B cell (primary cell): Measurements from ENCODE around the gene SPHK1. TPM values are rescaled to one million over a fixed set of nuclear protein-coding genes. Genes with fewer than 3 reads are reported as not detected.

Experiments
- ATAC-seq: fragments of 200-7000 bp; cut with Tn5 transposase; one replicate; pipeline ENCODE4 v1.10.0; 2021; ENCODE audit warnings: low read depth, mild to moderate bottlenecking, moderate number of reproducible peaks, moderate library complexity
- CTCF ChIA-PET: fragments of 350-600 bp; sonication (Branson Sonifier 250); formaldehyde crosslinking; loops from one replicate; lab custom pipeline; 2021; ENCODE audit warnings: antibody characterized with exemption, inconsistent platforms; lab: Charles Lee
- POLR2A ChIA-PET: fragments of 350-600 bp; sonication (Branson Sonifier 250); formaldehyde crosslinking; loops from one replicate; lab custom pipeline; 2021; ENCODE audit warnings: antibody characterized with exemption; lab: Charles Lee
- DNase-seq: peaks from one replicate; pipeline ENCODE4 v3.0.0; 2013
- H2AFZ ChIP-seq: 2 replicates; pipeline ENCODE4 v1.6.1; 2012; ENCODE audit warnings: mild to moderate bottlenecking, low read depth, low read length; ENCODE audit not compliant: insufficient read depth, poor library complexity, severe bottlenecking
- H3K27ac ChIP-seq, 2 donors: 1 replicate in 1 of 2; 2 replicates in 1 of 2; pipeline ENCODE4 v1.5.1; 2012 to 2013; ENCODE audit warnings: low read length in 2 of 2, mild to moderate bottlenecking in 2 of 2, moderate library complexity in 1 of 2
- H3K27me3 ChIP-seq, 4 experiments: fragments of 200-600 bp in 1 of 4; sonication (generic) in 1 of 4; replicated peaks in 1 of 4; 1 replicate in 2 of 4; 2 replicates in 2 of 4; pipeline versions ENCODE4 v1.6.1 to v1.7.0; 2013 to 2016; ENCODE audit warnings: low read length in 3 of 4, mild to moderate bottlenecking in 2 of 4, mixed read lengths in 1 of 4, moderate library complexity in 1 of 4; ENCODE audit not compliant: insufficient read depth in 4 of 4, control insufficient read depth in 3 of 4; ENCODE audit errors: control extremely low read depth in 1 of 4
- H3K36me3 ChIP-seq, 2 experiments: replicated peaks in 1 of 2; 1 replicate in 1 of 2; 2 replicates in 1 of 2; pipeline versions ENCODE4 v1.6.1 to v1.7.1; 2013; ENCODE audit warnings: low read length in 1 of 2; ENCODE audit not compliant: insufficient read depth in 2 of 2, control insufficient read depth in 1 of 2; ENCODE audit errors: control extremely low read depth in 1 of 2, extremely low read depth in 1 of 2
- H3K4me1 ChIP-seq, 2 donors: fragments of 200-600 bp in 1 of 2; sonication (generic) in 1 of 2; 1 replicate in 1 of 2; 2 replicates in 1 of 2; pipeline versions ENCODE4 v1.5.1 to v1.6.1; 2013 to 2017; ENCODE audit warnings: low read length in 2 of 2; ENCODE audit not compliant: control insufficient read depth in 2 of 2, insufficient read depth in 2 of 2
- H3K4me2 ChIP-seq: replicated peaks from 2 replicates; pipeline ENCODE3; 2012; ENCODE audit warnings: mild to moderate bottlenecking, low read depth, low read length; ENCODE audit not compliant: poor library complexity, severe bottlenecking
- H3K4me3 ChIP-seq, 5 experiments: fragments of 200-600 bp in 1 of 5; sonication (generic) in 1 of 5; 1 replicate in 3 of 5; 2 replicates in 2 of 5; pipeline versions ENCODE4 v1.5.1 to v1.7.0; 2011 to 2016; ENCODE audit warnings: low read length in 4 of 5, mild to moderate bottlenecking in 4 of 5, low read depth in 2 of 5, control low read depth in 1 of 5, moderate library complexity in 1 of 5; ENCODE audit not compliant: insufficient read depth in 1 of 5; ENCODE audit errors: control extremely low read depth in 1 of 5, extremely low read depth in 1 of 5
- H3K79me2 ChIP-seq: fragments of 200-600 bp; sonication (generic); one replicate; pipeline ENCODE4 v1.6.0; 2016; ENCODE audit warnings: low read length; ENCODE audit not compliant: control insufficient read depth, insufficient read depth
- H3K9ac ChIP-seq: fragments of 200-600 bp; sonication (generic); 2 replicates; pipeline ENCODE4 v1.6.1; 2017; ENCODE audit warnings: mild to moderate bottlenecking, low read length, moderate library complexity
- H3K9me3 ChIP-seq, 3 donors: one replicate each; pipeline versions ENCODE4 v1.6.1 to v1.7.1; 2013; ENCODE audit warnings: low read length in 2 of 3; ENCODE audit not compliant: control insufficient read depth in 2 of 3, insufficient read depth in 1 of 3; ENCODE audit errors: control extremely low read depth in 1 of 3
- H4K20me1 ChIP-seq: 2 replicates; pipeline ENCODE4 v1.6.0; 2012; ENCODE audit warnings: mild to moderate bottlenecking, low read length; ENCODE audit not compliant: insufficient read depth, control insufficient read depth, poor library complexity, severe bottlenecking
- H3K27ac Mint-ChIP-seq: one replicate; pipeline ENCODE4 v1.8.0; 2021; ENCODE audit warnings: mixed read lengths
- H3K27me3 Mint-ChIP-seq: one replicate; pipeline ENCODE4 v1.8.0; 2021; ENCODE audit warnings: mixed read lengths
- H3K4me1 Mint-ChIP-seq: one replicate; pipeline ENCODE4 v1.8.0; 2021; ENCODE audit warnings: mixed read lengths
- H3K4me3 Mint-ChIP-seq: one replicate; pipeline ENCODE4 v1.8.0; 2021; ENCODE audit warnings: mixed read lengths
- H3K9me3 Mint-ChIP-seq: one replicate; pipeline ENCODE4 v1.8.0; 2022; ENCODE audit warnings: mixed read lengths; ENCODE audit not compliant: insufficient read depth
- CTCF ChIP-seq: fragments of 200-600 bp; IDR thresholded peaks from one replicate; pipeline ENCODE4 v1.8.0; 2022; ENCODE audit warnings: antibody characterized with exemption, mild to moderate bottlenecking
- EZH2 ChIP-seq: IDR thresholded peaks from 2 replicates; pipeline ENCODE4 v1.6.1; 2012; ENCODE audit warnings: borderline replicate concordance, low read depth, mild to moderate bottlenecking, moderate library complexity, low read length; ENCODE audit not compliant: insufficient read depth, poor library complexity, severe bottlenecking
- WGBS: methylation state at CpG from one replicate; pipeline ENCODE4 v1.1.5; 2013; ENCODE audit warnings: missing lambda C conversion rate; ENCODE audit not compliant: insufficient coverage; 5-methylcytosine and 5-hydroxymethylcytosine counted together
- intact Hi-C: fragments of 100-400 bp; cut with micrococcal nuclease; formaldehyde crosslinking; loops from one replicate; pipeline ENCODE4 v1.10.0; 2022
- polyA plus RNA-seq: library from polyadenylated mRNA; depleted of rRNA; stranded (reverse); fragments of >200 nt; gene quantifications from 2 replicates; pipeline ENCODE4 v1.2.3, GENCODE V29; 2012
- total RNA-seq, 2 donors: library from RNA; stranded (reverse); fragments of 120-200 nt in 1 of 2; gene quantifications; 1 replicate in 1 of 2; 2 replicates in 1 of 2; pipeline versions ENCODE4 v1.2.3 to v1.2.4, GENCODE V29; 2013 to 2022

Gene SPHK1
- total and polyA plus RNA-seq, 2 donors (not counting 1 experiment from before 2014, with no cell fraction given) = 1.1 to 2.4 TPM

GRCh38 chr17:76405967-76406647 is 21.7 kb downstream of the SPHK1 start:
- Histone ChIP-seq H3K9me3 (no peaks in the 10 kb centered on the region), H3K4me2 (peak overlapping the region; percentile 48), H2AFZ (no peak overlapping the region), H3K36me3 (peaks cover 0 to 45% of the 10 kb centered on the region in 2 experiments), H3K79me2 (peaks cover 76% of the 10 kb centered on the region), H3K4me1 (peaks cover 37 to 41% of the 10 kb centered on the region in 2 donors), H4K20me1 (peaks cover 60% of the 10 kb centered on the region), H3K27me3 (no peaks in the 10 kb centered on the region), H3K27ac (peak overlapping the region; percentile 46 to 50), H3K4me3 (no peak overlapping the region), H3K9ac (peak overlapping the region; percentile 18)
- Mint-ChIP-seq H3K4me3 (peak overlapping the region; percentile 82), H3K9me3 (no peaks in the 10 kb centered on the region), H3K27ac (peak overlapping the region; percentile 75), H3K27me3 (no peaks in the 10 kb centered on the region), H3K4me1 (peaks cover 49% of the 10 kb centered on the region)
- peak; percentile 67 for ATAC-seq
- intact Hi-C loops = no loop called here
- ChIA-PET CTCF (interaction anchor here (1.0 to 17.6 kb wide), 11 partner anchors 8 to 106 kb away, joined by 3 to 265 read pairs (median 5); partner anchors contain the start of genes SPHK1 and UBE2O), POLR2A (interaction anchor here (0.5 to 1.2 kb wide), 3 partner anchors 17 to 90 kb away, joined by 3 read pairs; no protein-coding TSS in a partner anchor)
- no peak for TF ChIP-seq CTCF
- TF ChIP-seq EZH2 = no peak
- peak; percentile 71 for DNase-seq
- WGBS = 70% methylated on average over 12 of the region's 16 CpGs

GRCh38 chr17:76407509-76407908 is 23.1 kb downstream of the SPHK1 start:
- Histone ChIP-seq H3K4me1 (peaks cover 37 to 41% of the 10 kb centered on the region in 2 donors), H3K9me3 (no peaks in the 10 kb centered on the region), H3K27me3 (no peaks in the 10 kb centered on the region), H3K9ac (no peak overlapping the region), H3K36me3 (peaks cover 0 to 41% of the 10 kb centered on the region in 2 experiments), H3K27ac (no peak overlapping the region), H4K20me1 (peaks cover 58% of the 10 kb centered on the region), H3K4me2 (peak overlapping the region; percentile 55), H2AFZ (no peak overlapping the region), H3K4me3 (no peak overlapping the region), H3K79me2 (peaks cover 80% of the 10 kb centered on the region)
- Mint-ChIP-seq H3K4me3 (peak overlapping the region; percentile 44), H3K27ac (no peak overlapping the region), H3K4me1 (peaks cover 49% of the 10 kb centered on the region), H3K9me3 (no peaks in the 10 kb centered on the region), H3K27me3 (no peaks in the 10 kb centered on the region)
- DNase-seq (no peak), ATAC-seq (peak; percentile 11)
- intact Hi-C loops = no loop called here
- TF ChIP-seq EZH2 (no peak), CTCF (no peak)
- POLR2A ChIA-PET = interaction anchor here (0.7 to 1.0 kb wide), 3 partner anchors 51 to 631 kb away, joined by 3 read pairs; no protein-coding TSS in a partner anchor
- CTCF ChIA-PET = interaction anchor here (0.7 to 17.6 kb wide), 18 partner anchors 10 to 142 kb away, joined by 3 to 265 read pairs (median 6); partner anchors contain the start of genes AANAT, SPHK1 and UBE2O
- 24% methylated on average over 3 of the region's 4 CpGs for WGBS
